GM12864 (cell line): ENCODE measurements around the gene CNPY4.

Experiments
- DNase-seq: peaks from one replicate; pipeline ENCODE4 v3.0.0-alpha.2; 2011; ENCODE audit warnings: low read depth
- H3K4me3 ChIP-seq: 2 replicates; pipeline ENCODE4 v1.5.1; 2011; ENCODE audit warnings: mild to moderate bottlenecking, low read depth, low read length, control low read depth
- TF ChIP-seq, protein P1 (sequence below): IDR thresholded peaks from 2 replicates; pipeline ENCODE4 v1.5.1; 2011; ENCODE audit warnings: low read depth, mild to moderate bottlenecking, moderate library complexity, low read length, control low read depth, inconsistent platforms; ENCODE audit errors: missing control alignments

CNPY4 gene

DNA sequence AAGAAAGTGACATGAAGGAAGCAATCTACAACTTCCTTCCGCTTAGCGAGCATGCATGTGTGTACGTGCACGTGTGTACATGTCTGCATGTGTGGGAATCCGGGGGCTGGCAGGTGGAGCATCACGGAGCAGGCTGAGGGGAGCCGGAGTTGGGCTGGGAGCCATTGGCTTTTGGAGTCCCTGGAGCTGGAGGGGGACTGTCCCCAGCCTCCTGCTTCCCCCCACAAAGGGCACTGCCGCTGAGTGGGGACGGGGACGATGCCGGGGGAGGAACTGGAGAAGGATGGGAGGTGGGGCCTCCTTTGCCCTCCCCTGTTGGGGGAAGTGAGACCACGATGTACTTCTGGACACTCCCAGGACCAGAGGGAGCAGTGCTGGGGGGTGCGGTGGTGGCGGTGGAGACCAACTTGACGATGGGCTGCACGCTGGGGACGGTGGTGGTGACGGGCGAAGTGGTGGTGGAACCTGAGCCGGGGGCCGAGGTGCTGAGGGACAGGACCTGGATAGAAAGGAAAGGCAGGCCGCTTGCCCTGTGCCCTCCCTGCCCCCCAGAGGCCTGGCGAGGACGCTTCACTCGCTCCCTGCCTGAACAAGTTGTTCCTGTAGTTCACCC, 12.2 kb upstream of the CNPY4 start:
- TF ChIP-seq, protein P1, sequence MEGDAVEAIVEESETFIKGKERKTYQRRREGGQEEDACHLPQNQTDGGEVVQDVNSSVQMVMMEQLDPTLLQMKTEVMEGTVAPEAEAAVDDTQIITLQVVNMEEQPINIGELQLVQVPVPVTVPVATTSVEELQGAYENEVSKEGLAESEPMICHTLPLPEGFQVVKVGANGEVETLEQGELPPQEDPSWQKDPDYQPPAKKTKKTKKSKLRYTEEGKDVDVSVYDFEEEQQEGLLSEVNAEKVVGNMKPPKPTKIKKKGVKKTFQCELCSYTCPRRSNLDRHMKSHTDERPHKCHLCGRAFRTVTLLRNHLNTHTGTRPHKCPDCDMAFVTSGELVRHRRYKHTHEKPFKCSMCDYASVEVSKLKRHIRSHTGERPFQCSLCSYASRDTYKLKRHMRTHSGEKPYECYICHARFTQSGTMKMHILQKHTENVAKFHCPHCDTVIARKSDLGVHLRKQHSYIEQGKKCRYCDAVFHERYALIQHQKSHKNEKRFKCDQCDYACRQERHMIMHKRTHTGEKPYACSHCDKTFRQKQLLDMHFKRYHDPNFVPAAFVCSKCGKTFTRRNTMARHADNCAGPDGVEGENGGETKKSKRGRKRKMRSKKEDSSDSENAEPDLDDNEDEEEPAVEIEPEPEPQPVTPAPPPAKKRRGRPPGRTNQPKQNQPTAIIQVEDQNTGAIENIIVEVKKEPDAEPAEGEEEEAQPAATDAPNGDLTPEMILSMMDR: no peak
- H3K4me3 ChIP-seq: no peak overlapping the region
- DNase-seq: no peak

DNA sequence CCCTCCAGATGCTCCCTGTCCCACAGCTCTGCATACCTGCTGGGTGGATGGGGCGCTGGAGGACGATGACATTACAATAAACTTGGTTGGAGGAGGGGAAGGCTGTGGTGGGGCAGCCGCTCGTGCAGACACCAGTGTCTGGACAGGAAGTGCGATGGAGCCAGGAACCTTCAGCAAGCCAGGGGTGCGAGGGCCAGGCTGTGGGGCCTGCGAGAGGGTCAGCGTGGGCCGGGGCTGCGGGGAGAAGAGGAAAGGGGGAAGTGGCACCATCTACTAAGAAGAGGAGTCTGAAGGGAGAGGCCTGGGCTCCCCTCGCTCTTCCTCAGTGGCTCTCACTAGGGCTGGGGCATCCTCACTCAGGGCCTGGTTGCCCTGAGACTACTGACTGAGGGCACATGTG, 11.5 kb upstream of the CNPY4 start:
- TF ChIP-seq, protein P1: no peak
- no peak overlapping the region for H3K4me3 ChIP-seq
- no peak for DNase-seq

DNA sequence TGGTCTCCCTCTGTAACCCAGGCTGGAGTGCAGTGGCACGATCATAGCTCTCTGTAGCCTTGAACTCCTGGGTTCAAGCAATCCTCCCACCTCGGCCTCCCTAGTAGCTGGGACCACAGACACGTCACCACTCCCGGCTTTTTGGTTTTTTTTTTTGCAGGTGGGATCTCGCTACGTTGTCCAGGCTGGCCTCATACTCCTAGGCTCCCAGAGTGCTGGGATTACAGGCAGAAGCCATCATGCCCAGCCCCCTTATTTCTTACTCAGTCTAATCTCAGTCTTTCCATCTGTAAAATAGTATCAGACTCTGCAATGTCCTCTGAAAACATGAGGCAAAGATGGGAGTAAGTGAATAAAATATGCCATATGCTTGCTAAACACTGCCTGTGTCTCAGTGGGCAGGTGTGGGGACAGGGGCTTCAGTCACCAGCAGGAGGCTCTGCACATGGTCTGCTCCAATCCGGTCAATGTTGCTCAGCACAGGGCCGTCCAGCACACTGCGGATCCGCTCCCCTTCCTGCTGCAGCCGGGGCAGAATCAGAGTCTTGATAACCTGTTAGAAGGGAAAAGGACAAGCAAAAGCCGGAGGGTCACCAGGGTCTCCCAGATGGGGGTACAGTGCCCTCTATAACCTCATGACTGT, 9.8 kb upstream of the CNPY4 start:
- TF ChIP-seq, protein P1: no peak
- H3K4me3 ChIP-seq: no peak overlapping the region
- no peak for DNase-seq

DNA sequence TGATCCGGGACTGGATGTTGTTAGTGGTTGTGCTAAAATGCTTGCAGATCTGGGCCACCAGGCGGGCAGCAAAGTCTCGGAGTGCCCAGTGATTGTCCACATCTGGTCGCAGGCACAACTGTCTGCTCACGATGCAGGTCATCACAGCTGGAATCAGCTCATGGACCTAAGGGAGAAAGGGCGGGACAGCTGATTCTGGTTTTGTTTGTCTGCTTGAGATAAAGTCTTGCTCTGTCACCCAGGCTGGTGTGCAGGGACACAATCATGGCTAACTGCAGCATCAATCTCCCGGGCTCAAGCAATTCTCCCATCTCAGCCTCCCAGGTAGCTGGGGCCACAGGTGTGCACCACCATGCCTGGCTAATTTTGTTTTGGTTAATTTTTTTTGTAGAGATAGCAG, 8.3 kb upstream of the CNPY4 start:
- TF ChIP-seq, protein P1: no peak
- no peak for DNase-seq
- no peak overlapping the region for H3K4me3 ChIP-seq

DNA sequence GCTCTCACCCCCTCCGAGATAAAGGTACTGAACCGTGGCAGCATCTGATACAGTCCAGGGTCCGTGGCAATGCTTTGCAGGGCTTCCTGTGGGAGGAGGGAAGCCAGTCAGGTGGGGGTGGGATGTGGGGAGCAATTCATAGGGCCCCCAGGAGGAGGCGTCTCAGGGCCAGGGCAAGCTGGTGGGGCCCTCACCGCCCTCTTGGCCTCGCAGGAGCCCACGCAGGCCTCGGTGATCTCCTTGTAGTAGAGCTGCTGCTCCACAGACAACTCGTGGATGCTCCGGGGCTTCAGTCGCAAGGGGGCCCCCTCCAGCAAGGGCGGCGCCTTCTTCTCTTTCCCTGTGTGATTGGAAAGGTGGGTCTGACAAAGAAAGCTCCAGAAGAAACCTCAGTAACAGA, 7.5 kb upstream of the CNPY4 start:
- H3K4me3 ChIP-seq: no peak overlapping the region
- no peak for DNase-seq
- TF ChIP-seq, protein P1: peak; percentile 5

DNA sequence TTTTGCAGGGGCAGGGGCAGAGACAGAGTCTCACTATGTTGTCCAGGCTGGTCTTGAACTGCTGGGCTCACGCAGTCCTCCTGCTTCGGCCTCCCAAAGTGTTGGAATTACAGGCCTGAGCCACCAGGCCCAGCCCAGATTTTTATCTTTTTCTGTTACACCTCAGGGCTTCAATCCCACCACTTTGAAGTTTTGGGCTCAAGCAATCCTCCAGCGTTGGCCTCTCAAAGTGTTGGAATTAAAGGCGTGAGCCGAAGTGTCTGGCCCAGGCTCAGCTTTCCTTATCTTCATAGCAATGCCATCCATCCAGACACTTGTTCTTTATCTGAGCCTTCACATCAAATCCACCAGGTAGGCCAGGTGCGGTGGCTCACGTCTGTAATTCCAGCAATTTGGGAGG, 4.4 kb upstream of the CNPY4 start:
- DNase-seq: no peak
- TF ChIP-seq, protein P1: no peak

More for the DNA sequence above, 4.4 kb upstream of the CNPY4 start:
- no peak overlapping the region for H3K4me3 ChIP-seq
